ENCODE measurements around the gene LAMA4. TPM values are rescaled to one million over a fixed set of nuclear protein-coding genes. Genes with fewer than 3 reads are reported as not detected.

LAMA4 gene
- total RNA-seq, 1 donor from 2014 or later: 46.4 TPM

- H3K27ac Mint-ChIP-seq: no peak overlapping the region
- peaks cover 31% of the 10 kb centered on the region for H3K36me3 Mint-ChIP-seq
- peaks cover 13% of the 10 kb centered on the region for H3K4me1 Mint-ChIP-seq
- TF ChIP-seq, protein P1, sequence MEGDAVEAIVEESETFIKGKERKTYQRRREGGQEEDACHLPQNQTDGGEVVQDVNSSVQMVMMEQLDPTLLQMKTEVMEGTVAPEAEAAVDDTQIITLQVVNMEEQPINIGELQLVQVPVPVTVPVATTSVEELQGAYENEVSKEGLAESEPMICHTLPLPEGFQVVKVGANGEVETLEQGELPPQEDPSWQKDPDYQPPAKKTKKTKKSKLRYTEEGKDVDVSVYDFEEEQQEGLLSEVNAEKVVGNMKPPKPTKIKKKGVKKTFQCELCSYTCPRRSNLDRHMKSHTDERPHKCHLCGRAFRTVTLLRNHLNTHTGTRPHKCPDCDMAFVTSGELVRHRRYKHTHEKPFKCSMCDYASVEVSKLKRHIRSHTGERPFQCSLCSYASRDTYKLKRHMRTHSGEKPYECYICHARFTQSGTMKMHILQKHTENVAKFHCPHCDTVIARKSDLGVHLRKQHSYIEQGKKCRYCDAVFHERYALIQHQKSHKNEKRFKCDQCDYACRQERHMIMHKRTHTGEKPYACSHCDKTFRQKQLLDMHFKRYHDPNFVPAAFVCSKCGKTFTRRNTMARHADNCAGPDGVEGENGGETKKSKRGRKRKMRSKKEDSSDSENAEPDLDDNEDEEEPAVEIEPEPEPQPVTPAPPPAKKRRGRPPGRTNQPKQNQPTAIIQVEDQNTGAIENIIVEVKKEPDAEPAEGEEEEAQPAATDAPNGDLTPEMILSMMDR (IDR thresholded peaks at IDR 0.05; ENCODE audit: unreplicated experiment): no peak
- no peak overlapping the region for H3K4me3 Mint-ChIP-seq
- no peak for DNase-seq (ENCODE audit: low spot score in 2 of 2, unreplicated experiment in 2 of 2)
- peaks cover 6% of the 10 kb centered on the region for H3K9me3 Mint-ChIP-seq
- H3K27me3 Mint-ChIP-seq (ENCODE audit: low read depth): peaks cover 2% of the 10 kb centered on the region
These were observed 47.2 kb downstream of the LAMA4 start for GRCh38 chr6:112207131-112207530.

GRCh38 chr6:112206110-112206458 lies 48.3 kb downstream of the LAMA4 start:
- no peak for DNase-seq (ENCODE audit: low spot score in 2 of 2, unreplicated experiment in 2 of 2)
- H3K27ac Mint-ChIP-seq: no peak overlapping the region
- H3K4me1 Mint-ChIP-seq: peaks cover 13% of the 10 kb centered on the region
- peaks cover 6% of the 10 kb centered on the region for H3K9me3 Mint-ChIP-seq
- TF ChIP-seq, protein P1 (IDR thresholded peaks at IDR 0.05; ENCODE audit: unreplicated experiment): no peak
- no peak overlapping the region for H3K4me3 Mint-ChIP-seq
- H3K36me3 Mint-ChIP-seq: peaks cover 24% of the 10 kb centered on the region
- no peaks in the 10 kb centered on the region for H3K27me3 Mint-ChIP-seq (ENCODE audit: low read depth)

DNA sequence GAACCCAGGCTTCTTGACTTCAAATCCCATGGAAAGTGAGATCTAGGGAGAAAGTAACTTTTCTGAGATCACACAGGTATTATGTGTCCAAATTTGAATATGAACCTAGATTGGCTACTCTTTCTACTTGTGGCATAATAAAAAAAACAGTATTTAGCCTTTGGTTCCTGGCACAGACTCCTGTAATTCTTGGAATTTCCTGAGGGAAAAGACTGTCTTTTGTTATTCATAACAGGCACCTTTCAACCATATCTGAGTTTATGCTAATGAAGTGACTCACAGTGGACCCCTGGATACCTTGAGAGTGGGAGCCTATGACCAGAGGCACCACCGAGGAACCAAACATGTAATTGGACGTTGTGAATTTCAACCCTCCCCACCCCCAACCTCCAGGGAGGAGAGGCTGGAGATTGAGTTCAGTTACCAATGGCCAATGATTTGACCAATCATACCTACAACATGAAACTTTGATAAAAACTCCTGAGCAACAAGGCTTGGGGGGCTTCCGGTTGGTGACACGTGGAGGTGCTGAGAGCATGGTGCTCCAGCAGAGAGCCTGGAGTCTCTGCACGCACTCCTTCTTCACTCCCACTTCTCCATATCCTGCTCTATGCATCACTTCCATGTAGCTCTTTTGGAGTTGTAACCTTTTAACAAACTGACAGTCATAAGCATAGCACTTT lies 48.8 kb downstream of the LAMA4 start:
- H3K4me3 Mint-ChIP-seq: no peak overlapping the region
- H3K4me1 Mint-ChIP-seq: peaks cover 13% of the 10 kb centered on the region
- peaks cover 6% of the 10 kb centered on the region for H3K9me3 Mint-ChIP-seq
- TF ChIP-seq, protein P1 (IDR thresholded peaks at IDR 0.05; ENCODE audit: unreplicated experiment): no peak
- H3K27me3 Mint-ChIP-seq (ENCODE audit: low read depth): no peaks in the 10 kb centered on the region
- no peak for DNase-seq (ENCODE audit: low spot score in 2 of 2, unreplicated experiment in 2 of 2)
- H3K36me3 Mint-ChIP-seq: peaks cover 24% of the 10 kb centered on the region
- H3K27ac Mint-ChIP-seq: no peak overlapping the region

DNA sequence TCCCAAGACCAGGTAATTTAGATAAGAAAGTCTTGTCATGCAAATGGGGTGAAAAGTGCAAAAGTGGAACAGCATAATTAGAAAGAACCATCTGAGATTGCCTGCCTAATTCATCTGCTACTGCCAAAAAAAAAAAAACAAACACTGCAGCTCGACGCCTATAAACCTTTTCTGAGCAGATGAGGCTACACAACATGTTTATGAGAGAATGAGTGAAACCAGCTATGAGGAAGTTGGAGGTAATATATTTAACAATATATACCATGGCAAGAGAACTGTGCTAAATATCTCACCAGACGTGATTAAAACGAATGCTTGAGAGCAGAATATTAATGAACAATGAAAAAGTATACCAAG lies 50.0 kb downstream of the LAMA4 start:
- H3K27ac Mint-ChIP-seq: no peak overlapping the region
- H3K36me3 Mint-ChIP-seq: peaks cover 22% of the 10 kb centered on the region
- peaks cover 13% of the 10 kb centered on the region for H3K4me1 Mint-ChIP-seq
- peaks cover 6% of the 10 kb centered on the region for H3K9me3 Mint-ChIP-seq
- no peak overlapping the region for H3K4me3 Mint-ChIP-seq
- no peaks in the 10 kb centered on the region for H3K27me3 Mint-ChIP-seq (ENCODE audit: low read depth)
- DNase-seq (ENCODE audit: low spot score in 2 of 2, unreplicated experiment in 2 of 2): no peak
- TF ChIP-seq, protein P1 (IDR thresholded peaks at IDR 0.05; ENCODE audit: unreplicated experiment): no peak

- Mint-ChIP-seq H3K4me1 (peaks cover 13% of the 10 kb centered on the region), H3K9me3 (peaks cover 6% of the 10 kb centered on the region), H3K27me3 (ENCODE audit: low read depth) (no peaks in the 10 kb centered on the region), H3K36me3 (peaks cover 22% of the 10 kb centered on the region), H3K27ac (no peak overlapping the region), H3K4me3 (no peak overlapping the region)
- TF ChIP-seq, protein P1 (IDR thresholded peaks at IDR 0.05; ENCODE audit: unreplicated experiment): no peak
- no peak for DNase-seq (ENCODE audit: low spot score in 2 of 2, unreplicated experiment in 2 of 2)
These were observed 50.6 kb downstream of the LAMA4 start for GRCh38 chr6:112203577-112204349.

Data from mesothelial cell of epicardium (in vitro differentiated cells).